Measurements from ENCODE around the gene AMMECR1. TPM values are rescaled to one million over a fixed set of nuclear protein-coding genes. Genes with fewer than 3 reads are reported as not detected.

Gene AMMECR1
- total RNA-seq, 4 donors from 2014 or later = 1.7 to 2.5 (median 1.9) TPM

DNA sequence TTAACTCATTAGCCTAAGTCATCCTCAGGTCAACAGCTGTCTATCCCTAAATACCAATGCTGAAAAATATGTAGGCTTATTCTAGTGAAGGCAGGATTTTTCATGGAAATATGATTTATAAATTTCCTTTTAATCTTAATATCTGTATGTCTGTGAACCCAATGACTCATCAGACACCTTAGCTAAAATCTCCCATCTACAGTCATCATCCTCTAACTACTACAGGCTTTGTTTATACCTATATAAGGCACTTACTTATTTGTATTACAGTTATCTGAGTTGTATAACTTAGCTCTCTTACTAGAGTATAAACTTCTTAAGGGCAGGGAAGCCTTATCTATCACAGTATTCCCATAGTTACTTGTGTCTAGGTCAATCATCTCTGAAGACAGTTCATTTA, 24.2 kb downstream of the AMMECR1 start:
- Histone ChIP-seq H3K27ac (replicated peaks in 1 of 4) (no peak overlapping the region), H3K27me3 (peaks cover 0 to 3% (median 0%) of the 10 kb centered on the region in 4 donors), H3K9me3 (peaks cover 0 to 11% (median 0%) of the 10 kb centered on the region in 4 donors), H3K4me1 (no peaks in the 10 kb centered on the region), H3K4me3 (no peak overlapping the region), H3K36me3 (no peaks in the 10 kb centered on the region)
- intact Hi-C loops (cut with DNase I) = no loop called here
- no peak for TF ChIP-seq POLR2A (IDR thresholded peaks at IDR 0.05; ENCODE audit: low read depth)
- DNase-seq (ENCODE audit: extremely low spot score) = no peak

DNA sequence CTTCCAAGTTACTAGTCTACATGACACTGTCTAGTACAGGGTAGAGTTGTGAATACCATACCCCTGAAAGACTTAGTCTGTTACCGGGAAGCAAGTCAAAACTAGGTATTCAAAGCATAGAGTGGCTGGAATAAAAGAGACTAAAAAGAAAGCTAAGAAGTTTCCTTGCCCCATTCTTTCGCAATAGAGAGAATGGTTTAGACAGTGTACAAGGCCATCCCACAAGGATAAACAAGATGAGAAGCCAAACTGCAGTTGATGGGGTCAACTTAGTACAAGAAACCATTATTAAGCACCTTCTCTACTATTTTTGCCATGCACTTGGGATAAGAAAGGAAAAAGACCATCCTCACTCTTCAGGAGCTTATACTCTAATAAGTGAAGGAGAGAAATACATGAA, 30.3 kb downstream of the AMMECR1 start:
- Histone ChIP-seq H3K4me3 (no peak overlapping the region), H3K9me3 (no peaks in the 10 kb centered on the region), H3K27me3 (no peaks in the 10 kb centered on the region), H3K27ac (replicated peaks in 1 of 4) (no peak overlapping the region), H3K36me3 (no peaks in the 10 kb centered on the region), H3K4me1 (no peaks in the 10 kb centered on the region)
- DNase-seq (ENCODE audit: extremely low spot score) = no peak
- WGBS = 81% methylated on average over 2 of the region's 2 CpGs
- TF ChIP-seq POLR2AphosphoS5 (IDR thresholded peaks at IDR 0.05) = no peak
- TF ChIP-seq, protein P1, sequence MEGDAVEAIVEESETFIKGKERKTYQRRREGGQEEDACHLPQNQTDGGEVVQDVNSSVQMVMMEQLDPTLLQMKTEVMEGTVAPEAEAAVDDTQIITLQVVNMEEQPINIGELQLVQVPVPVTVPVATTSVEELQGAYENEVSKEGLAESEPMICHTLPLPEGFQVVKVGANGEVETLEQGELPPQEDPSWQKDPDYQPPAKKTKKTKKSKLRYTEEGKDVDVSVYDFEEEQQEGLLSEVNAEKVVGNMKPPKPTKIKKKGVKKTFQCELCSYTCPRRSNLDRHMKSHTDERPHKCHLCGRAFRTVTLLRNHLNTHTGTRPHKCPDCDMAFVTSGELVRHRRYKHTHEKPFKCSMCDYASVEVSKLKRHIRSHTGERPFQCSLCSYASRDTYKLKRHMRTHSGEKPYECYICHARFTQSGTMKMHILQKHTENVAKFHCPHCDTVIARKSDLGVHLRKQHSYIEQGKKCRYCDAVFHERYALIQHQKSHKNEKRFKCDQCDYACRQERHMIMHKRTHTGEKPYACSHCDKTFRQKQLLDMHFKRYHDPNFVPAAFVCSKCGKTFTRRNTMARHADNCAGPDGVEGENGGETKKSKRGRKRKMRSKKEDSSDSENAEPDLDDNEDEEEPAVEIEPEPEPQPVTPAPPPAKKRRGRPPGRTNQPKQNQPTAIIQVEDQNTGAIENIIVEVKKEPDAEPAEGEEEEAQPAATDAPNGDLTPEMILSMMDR (IDR thresholded peaks at IDR 0.05) = no peak
- TF ChIP-seq POLR2A (IDR thresholded peaks at IDR 0.05; ENCODE audit: low read depth) = no peak
- no peak for TF ChIP-seq EP300 (IDR thresholded peaks at IDR 0.05)
- intact Hi-C loops (cut with DNase I) = no loop called here

DNA sequence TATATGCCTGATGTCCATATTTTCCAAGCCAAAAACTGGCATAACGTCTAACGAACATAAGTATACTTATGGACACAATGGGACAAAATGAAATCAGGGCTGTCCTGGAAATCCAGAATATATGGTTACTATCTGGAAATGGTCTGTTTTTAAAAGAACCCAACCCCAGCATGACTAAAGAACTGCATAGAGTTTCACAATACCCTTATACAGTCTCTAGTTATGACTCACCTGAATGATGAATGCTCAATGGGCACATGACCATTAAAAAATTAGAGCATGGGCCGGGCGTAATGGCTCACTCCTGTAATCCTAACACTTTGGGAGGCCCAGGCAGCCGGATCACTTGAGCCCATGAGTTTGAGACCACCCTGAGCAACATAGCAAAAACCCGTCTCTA, 31.8 kb downstream of the AMMECR1 start:
- Histone ChIP-seq H3K4me3 (no peak overlapping the region), H3K36me3 (no peaks in the 10 kb centered on the region), H3K27me3 (no peaks in the 10 kb centered on the region), H3K9me3 (no peaks in the 10 kb centered on the region), H3K4me1 (peaks cover 0 to 4% (median 0%) of the 10 kb centered on the region in 4 donors), H3K27ac (replicated peaks in 1 of 4) (no peak overlapping the region)
- 74% methylated on average over 6 of the region's 6 CpGs for WGBS
- no peak for DNase-seq (ENCODE audit: extremely low spot score)
- TF ChIP-seq, protein P1 (IDR thresholded peaks at IDR 0.05) = no peak
- TF ChIP-seq POLR2A (IDR thresholded peaks at IDR 0.05; ENCODE audit: low read depth) = no peak
- no peak for TF ChIP-seq EP300 (IDR thresholded peaks at IDR 0.05)
- no peak for TF ChIP-seq POLR2AphosphoS5 (IDR thresholded peaks at IDR 0.05)
- intact Hi-C loops (cut with DNase I) = no loop called here

DNA sequence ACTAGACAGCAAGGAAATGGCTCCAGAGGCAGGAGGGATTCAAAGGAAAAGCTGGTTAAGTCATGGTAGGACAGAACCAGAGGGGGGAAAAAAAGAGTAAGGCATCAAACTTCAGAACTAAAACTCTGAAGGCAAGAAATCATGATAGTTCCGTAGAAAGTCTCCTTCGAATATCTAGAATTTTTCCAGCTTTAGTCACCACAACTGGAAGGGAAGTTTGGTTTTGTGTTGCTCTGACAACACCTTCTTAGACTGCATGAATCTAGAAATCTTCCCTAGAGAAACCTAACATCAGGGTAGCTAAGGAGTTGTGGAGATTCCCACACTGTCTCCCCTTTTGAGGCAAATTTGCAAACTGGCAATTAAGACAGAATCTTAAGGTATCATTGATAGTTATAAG, 33.7 kb downstream of the AMMECR1 start:
- no peaks in the 10 kb centered on the region for H3K27me3 ChIP-seq
- H3K27ac ChIP-seq (replicated peaks in 1 of 4) = no peak overlapping the region
- H3K4me3 ChIP-seq = no peak overlapping the region
- 63% methylated on average over 2 of the region's 2 CpGs for WGBS
- TF ChIP-seq POLR2A (IDR thresholded peaks at IDR 0.05; ENCODE audit: low read depth) (no peak), POLR2AphosphoS5 (IDR thresholded peaks at IDR 0.05) (no peak), EP300 (IDR thresholded peaks at IDR 0.05) (no peak)
- TF ChIP-seq, protein P1 (IDR thresholded peaks at IDR 0.05) = no peak
- no peak for DNase-seq (ENCODE audit: extremely low spot score)
- peaks cover 0 to 5% (median 0%) of the 10 kb centered on the region in 4 donors for H3K4me1 ChIP-seq
- no peaks in the 10 kb centered on the region for H3K9me3 ChIP-seq
- intact Hi-C loops (cut with DNase I) = no loop called here
- no peaks in the 10 kb centered on the region for H3K36me3 ChIP-seq

DNA sequence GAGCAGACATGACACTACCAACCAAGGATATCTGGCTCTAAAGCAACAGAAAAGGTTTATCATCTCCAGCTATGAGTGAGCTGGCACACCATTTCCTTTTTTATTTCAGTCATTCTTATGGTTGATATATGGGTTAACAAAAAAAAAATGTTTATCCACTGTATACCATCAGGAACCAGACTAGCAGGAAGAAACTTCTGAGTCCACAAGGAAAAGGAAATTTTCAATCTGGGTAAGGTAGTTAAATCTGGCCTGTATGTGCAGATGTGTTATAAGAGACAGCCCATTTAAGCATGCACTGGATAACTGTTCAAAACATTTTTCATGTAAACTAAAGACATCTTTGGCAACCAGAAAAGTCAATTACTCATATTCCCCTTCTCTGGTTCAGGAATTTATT, 35.0 kb downstream of the AMMECR1 start:
- no peak overlapping the region for H3K27ac ChIP-seq (replicated peaks in 1 of 4)
- TF ChIP-seq POLR2AphosphoS5 (IDR thresholded peaks at IDR 0.05) = no peak
- TF ChIP-seq, protein P1 (IDR thresholded peaks at IDR 0.05) = no peak
- no peak for TF ChIP-seq POLR2A (IDR thresholded peaks at IDR 0.05; ENCODE audit: low read depth)
- no peak for TF ChIP-seq EP300 (IDR thresholded peaks at IDR 0.05)
- H3K9me3 ChIP-seq = no peaks in the 10 kb centered on the region
- no peaks in the 10 kb centered on the region for H3K27me3 ChIP-seq
- intact Hi-C loops (cut with DNase I) = no loop called here
- no peaks in the 10 kb centered on the region for H3K36me3 ChIP-seq
- DNase-seq (ENCODE audit: extremely low spot score) = no peak
- no peak overlapping the region for H3K4me3 ChIP-seq
- peaks cover 0 to 5% (median 0%) of the 10 kb centered on the region in 4 donors for H3K4me1 ChIP-seq
